ENCODE results near the gene ASNSD1. TPM values are rescaled to one million over a fixed set of nuclear protein-coding genes. Genes with fewer than 3 reads are reported as not detected.
A peak's percentile ranks its signal among the peaks of the same experiment; 100 is the strongest.

Gene ASNSD1
- total and polyA plus RNA-seq, 2 of the 13 experiments (the other 11 are each of a cell fraction or from before 2014, with no cell fraction given), result 35.1 to 96.6 TPM

DNA sequence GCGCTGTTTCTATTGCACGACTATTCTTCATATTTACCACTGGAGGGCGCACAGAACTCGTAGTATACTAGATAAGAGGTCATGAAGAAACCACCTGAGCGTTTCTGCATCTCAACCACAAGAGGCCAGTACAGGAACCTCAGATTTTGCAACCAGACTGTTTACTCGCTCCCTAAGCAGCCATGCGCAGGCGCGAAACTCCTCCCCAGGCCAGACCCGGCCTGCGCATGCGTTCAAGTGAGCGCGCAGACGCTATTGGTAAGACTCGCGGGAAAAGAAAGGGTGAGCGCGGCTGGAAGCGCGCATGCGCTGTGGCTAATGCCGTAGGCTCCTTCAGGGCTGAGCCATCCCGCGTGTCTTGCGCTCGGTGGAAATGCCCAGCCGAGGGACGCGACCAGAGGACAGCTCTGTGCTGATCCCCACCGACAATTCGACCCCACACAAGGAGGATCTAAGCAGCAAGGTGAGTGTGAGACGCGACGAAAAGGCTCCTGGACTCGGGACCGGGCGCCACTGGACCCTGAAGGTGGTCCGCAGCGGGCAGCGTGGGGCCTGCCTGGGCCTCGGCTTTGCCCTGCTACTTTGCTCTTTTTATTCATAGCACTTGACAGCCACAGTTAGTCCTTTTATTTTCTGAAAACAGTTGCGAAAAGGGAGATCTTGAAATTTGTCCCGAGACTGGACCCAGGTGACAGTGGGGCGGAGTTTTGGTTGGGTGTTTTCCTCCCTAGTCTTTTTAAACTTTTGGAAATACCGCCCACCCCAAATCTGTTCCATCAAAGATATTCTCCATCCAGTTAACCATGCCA lies at the start of gene ASNSD1 (continued):
- TF ChIP-seq, protein P1, sequence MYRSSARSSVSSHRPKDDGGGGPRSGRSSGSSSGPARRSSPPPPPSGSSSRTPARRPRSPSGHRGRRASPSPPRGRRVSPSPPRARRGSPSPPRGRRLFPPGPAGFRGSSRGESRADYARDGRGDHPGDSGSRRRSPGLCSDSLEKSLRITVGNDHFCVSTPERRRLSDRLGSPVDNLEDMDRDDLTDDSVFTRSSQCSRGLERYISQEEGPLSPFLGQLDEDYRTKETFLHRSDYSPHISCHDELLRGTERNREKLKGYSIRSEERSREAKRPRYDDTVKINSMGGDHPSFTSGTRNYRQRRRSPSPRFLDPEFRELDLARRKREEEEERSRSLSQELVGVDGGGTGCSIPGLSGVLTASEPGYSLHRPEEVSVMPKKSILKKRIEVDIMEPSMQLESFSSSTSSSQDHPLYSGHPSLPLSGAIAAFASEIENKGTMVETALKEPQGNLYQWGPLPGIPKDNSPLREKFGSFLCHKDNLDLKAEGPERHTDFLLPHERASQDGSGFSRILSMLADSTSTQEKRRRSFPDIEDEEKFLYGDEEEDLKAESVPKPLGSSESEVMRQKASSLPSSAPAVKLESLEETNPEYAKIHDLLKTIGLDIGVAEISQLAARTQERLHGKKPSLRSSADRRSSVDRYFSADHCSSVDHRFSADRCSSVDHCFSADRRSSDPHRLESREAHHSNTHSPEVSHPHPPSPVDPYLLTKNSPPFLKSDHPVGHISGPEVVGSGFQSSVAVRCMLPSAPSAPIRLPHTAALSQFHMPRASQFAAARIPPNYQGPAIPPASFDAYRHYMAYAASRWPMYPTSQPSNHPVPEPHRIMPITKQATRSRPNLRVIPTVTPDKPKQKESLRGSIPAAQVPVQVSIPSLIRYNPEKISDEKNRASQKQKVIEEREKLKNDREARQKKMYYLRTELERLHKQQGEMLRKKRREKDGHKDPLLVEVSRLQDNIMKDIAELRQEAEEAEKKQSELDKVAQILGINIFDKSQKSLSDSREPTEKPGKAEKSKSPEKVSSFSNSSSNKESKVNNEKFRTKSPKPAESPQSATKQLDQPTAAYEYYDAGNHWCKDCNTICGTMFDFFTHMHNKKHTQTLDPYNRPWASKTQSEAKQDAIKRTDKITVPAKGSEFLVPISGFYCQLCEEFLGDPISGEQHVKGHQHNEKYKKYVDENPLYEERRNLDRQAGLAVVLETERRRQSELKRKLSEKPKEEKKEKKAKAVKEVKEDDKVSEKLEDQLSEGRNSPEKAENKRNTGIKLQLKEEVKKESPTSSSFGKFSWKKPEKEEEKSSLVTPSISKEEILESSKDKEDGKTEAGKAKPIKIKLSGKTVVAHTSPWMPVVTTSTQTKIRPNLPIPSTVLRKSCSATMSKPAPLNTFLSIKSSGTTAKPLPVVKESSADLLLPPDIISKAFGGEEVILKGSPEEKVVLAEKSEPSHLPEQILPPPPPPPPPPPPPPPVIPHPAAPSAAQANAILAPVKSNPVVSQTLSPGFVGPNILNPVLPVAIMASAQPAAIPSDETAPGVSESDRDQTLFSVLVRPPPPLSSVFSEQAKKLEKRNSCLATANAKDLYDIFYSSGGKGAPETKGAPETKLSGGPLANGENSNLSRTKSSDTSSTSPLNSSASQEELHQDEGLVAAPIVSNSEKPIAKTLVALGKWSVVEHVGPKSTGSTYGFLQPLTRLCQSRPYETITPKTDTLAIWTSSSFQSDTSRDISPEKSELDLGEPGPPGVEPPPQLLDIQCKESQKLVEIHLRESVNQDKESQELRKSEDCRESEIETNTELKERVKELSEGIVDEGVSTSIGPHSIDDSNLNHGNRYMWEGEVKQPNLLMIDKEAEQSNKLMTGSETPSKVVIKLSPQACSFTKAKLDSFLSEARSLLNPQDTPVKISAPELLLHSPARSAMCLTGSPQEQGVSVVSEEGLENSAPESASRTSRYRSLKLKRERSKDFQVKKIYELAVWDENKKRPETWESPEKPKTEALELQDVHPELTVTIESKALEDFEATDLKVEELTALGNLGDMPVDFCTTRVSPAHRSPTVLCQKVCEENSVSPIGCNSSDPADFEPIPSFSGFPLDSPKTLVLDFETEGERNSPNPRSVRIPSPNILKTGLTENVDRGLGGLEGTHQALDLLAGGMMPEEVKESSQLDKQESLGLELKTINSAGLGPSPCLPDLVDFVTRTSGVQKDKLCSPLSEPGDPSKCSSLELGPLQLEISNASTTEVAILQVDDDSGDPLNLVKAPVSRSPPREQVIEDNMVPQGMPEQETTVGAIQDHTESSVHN (CRISPR knock-in tag; IDR thresholded peaks at IDR 0.05), result peak; percentile 72
- TF ChIP-seq MXI1 (IDR thresholded peaks at IDR 0.05; ENCODE audit: borderline replicate concordance, low read depth, low read length), result peak; percentile 78; the same call in 2 of the 3 replicates
- peak; percentile 81; the same call in 1 of the 2 replicates for TF ChIP-seq ZBTB42 (CRISPR knock-in tag; IDR thresholded peaks at IDR 0.05)
- TF ChIP-seq SRSF9 (IDR thresholded peaks at IDR 0.05; ENCODE audit: borderline replicate concordance, insufficient read depth, low read depth, low read length, poor library complexity, severe bottlenecking), result no peak
- no peak for TF ChIP-seq RBM39 (IDR thresholded peaks at IDR 0.05; ENCODE audit: low read depth, low read length, poor library complexity, severe bottlenecking)
- peak; percentile 91 for TF ChIP-seq ZNF543 (CRISPR knock-in tag; IDR thresholded peaks at IDR 0.05)
- TF ChIP-seq GATAD2A (CRISPR knock-in tag; IDR thresholded peaks at IDR 0.05), result peak; percentile 84
- TF ChIP-seq ZNF720 (CRISPR knock-in tag; IDR thresholded peaks at IDR 0.05), result peak; percentile 64; the same call in 1 of the 2 replicates
- TF ChIP-seq GABPA (IDR thresholded peaks at IDR 0.05; ENCODE audit: low read depth, low read length), result no peak
- peak; percentile 51; the same call in 1 of the 2 replicates for TF ChIP-seq GABPA (CRISPR knock-in tag; IDR thresholded peaks at IDR 0.05; ENCODE audit: low read depth)
- peak; percentile 99 for TF ChIP-seq POLR2AphosphoS5 (IDR thresholded peaks at IDR 0.05; ENCODE audit: low read depth, low read length)
- no peak for TF ChIP-seq MTA3 (CRISPR knock-in tag; IDR thresholded peaks at IDR 0.05)
- TF ChIP-seq MYNN (CRISPR knock-in tag; IDR thresholded peaks at IDR 0.05; ENCODE audit: low read depth), result peak; percentile 85
- peak; percentile 54; the same call in 1 of the 2 replicates for TF ChIP-seq XBP1 (CRISPR knock-in tag; IDR thresholded peaks at IDR 0.05)
- TF ChIP-seq GABPB1 (CRISPR knock-in tag; IDR thresholded peaks at IDR 0.05), result peak; percentile 69
- 0 out of 2 replicates have a peak, but pooled peaks have one; percentile 42 for TF ChIP-seq FLYWCH1 (CRISPR knock-in tag; IDR thresholded peaks at IDR 0.05)
- peak; percentile 31; the same call in 1 of the 2 replicates for TF ChIP-seq ZNF629 (CRISPR knock-in tag; conservative IDR thresholded peaks at IDR 0.05)
- TF ChIP-seq ZNF329 (CRISPR knock-in tag; IDR thresholded peaks at IDR 0.05; ENCODE audit: low read depth), result no peak
- TF ChIP-seq HOXA7 (CRISPR knock-in tag; IDR thresholded peaks at IDR 0.05), result no peak
- peak; percentile 94; the same call in 1 of the 2 replicates for TF ChIP-seq MYC (CRISPR knock-in tag; IDR thresholded peaks at IDR 0.05; ENCODE audit: borderline replicate concordance)
- TF ChIP-seq, protein P2, sequence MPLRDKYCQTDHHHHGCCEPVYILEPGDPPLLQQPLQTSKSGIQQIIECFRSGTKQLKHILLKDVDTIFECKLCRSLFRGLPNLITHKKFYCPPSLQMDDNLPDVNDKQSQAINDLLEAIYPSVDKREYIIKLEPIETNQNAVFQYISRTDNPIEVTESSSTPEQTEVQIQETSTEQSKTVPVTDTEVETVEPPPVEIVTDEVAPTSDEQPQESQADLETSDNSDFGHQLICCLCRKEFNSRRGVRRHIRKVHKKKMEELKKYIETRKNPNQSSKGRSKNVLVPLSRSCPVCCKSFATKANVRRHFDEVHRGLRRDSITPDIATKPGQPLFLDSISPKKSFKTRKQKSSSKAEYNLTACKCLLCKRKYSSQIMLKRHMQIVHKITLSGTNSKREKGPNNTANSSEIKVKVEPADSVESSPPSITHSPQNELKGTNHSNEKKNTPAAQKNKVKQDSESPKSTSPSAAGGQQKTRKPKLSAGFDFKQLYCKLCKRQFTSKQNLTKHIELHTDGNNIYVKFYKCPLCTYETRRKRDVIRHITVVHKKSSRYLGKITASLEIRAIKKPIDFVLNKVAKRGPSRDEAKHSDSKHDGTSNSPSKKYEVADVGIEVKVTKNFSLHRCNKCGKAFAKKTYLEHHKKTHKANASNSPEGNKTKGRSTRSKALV (CRISPR knock-in tag; IDR thresholded peaks at IDR 0.05), result peak; percentile 90; the same call in 1 of the 2 replicates

Measured in HepG2 (cell line).